Esophagus (tissue), 2 donors: ENCODE measurements around the gene HSFX2. TPM values are rescaled to one million over a fixed set of nuclear protein-coding genes. Genes with fewer than 3 reads are reported as not detected.
"Not testable (repeated sequence)": the region's sequence is repeated elsewhere in the genome, so short reads cannot be mapped to it uniquely, and the experiment has no call there.

ENCODE experiments used
- H3K27ac ChIP-seq, 2 donors: one replicate each; pipeline ENCODE4 v1.5.1; 2013; ENCODE audit warnings: low read depth in 2 of 2, mild to moderate bottlenecking in 2 of 2, inconsistent platforms in 1 of 2, low read length in 1 of 2, moderate library complexity in 1 of 2
- H3K27me3 ChIP-seq, 2 donors: one replicate each; pipeline ENCODE4 v1.6.1; 2013; ENCODE audit warnings: low read length in 2 of 2, control low read depth in 1 of 2, mild to moderate bottlenecking in 1 of 2; ENCODE audit not compliant: insufficient read depth in 2 of 2, control insufficient read depth in 1 of 2
- H3K36me3 ChIP-seq, 2 donors: one replicate each; pipeline ENCODE4 v1.6.1; 2013; ENCODE audit warnings: low read length in 1 of 2; ENCODE audit not compliant: control insufficient read depth in 2 of 2, insufficient read depth in 2 of 2
- H3K4me1 ChIP-seq, 2 donors: one replicate each; pipeline ENCODE4 v1.6.1; 2013; ENCODE audit warnings: low read length in 1 of 2; ENCODE audit not compliant: control insufficient read depth in 2 of 2, insufficient read depth in 2 of 2
- H3K4me3 ChIP-seq, 2 donors: one replicate each; pipeline ENCODE4 v1.5.1; 2013; ENCODE audit warnings: low read length in 2 of 2, mild to moderate bottlenecking in 2 of 2, low read depth in 1 of 2, moderate library complexity in 1 of 2
- H3K9me3 ChIP-seq, 2 donors: one replicate each; pipeline ENCODE4 v1.6.1; 2013; ENCODE audit warnings: mild to moderate bottlenecking in 2 of 2, low read depth in 1 of 2, low read length in 1 of 2, moderate library complexity in 1 of 2; ENCODE audit not compliant: control insufficient read depth in 2 of 2, insufficient read depth in 1 of 2
- WGBS, 2 donors: extraction: QIAGEN DNeasy Blood & Tissue Kit; methylation state at CpG; one replicate each; pipeline ENCODE4 v1.1.7; 2013; 5-methylcytosine and 5-hydroxymethylcytosine counted together
- polyA plus RNA-seq, 2 donors: library from polyadenylated mRNA; stranded (reverse); fragments of 200-250 nt; gene quantifications; one replicate each; pipeline ENCODE4 v1.2.3, GENCODE V29; 2013
- donor health status: healthy with polysubstance abuse.
- donor health status: Bipolar disorder and iron deficiency.

The HSFX2 gene
- polyA plus RNA-seq, 2 donors: 0.21 to 0.26 TPM

- not testable (repeated sequence) for H3K27ac ChIP-seq, H3K36me3 ChIP-seq, H3K27me3 ChIP-seq, H3K4me1 ChIP-seq, H3K9me3 ChIP-seq, H3K4me3 ChIP-seq
- WGBS, 2 donors: 0 to 49% methylated on average over 1 to 3 of the region's 11 CpGs
Measured at GRCh38 chrX:149598603-149599002, 3.5 kb upstream of the HSFX2 start.

GRCh38 chrX:149595943-149596342, 829 bp upstream of the HSFX2 start:
- not testable (repeated sequence) for H3K36me3 ChIP-seq, H3K4me3 ChIP-seq, H3K9me3 ChIP-seq, H3K27ac ChIP-seq, H3K27me3 ChIP-seq, H3K4me1 ChIP-seq
- WGBS, 2 donors: no CpG with 5 or more reads among the region's 7 CpGs

GRCh38 chrX:149590993-149591392, 4.1 kb downstream of the HSFX2 start:
- H3K36me3 ChIP-seq, H3K9me3 ChIP-seq, H3K27ac ChIP-seq, H3K4me3 ChIP-seq, H3K4me1 ChIP-seq, H3K27me3 ChIP-seq: not testable (repeated sequence)
- no CpG with 5 or more reads among the region's 7 CpGs for WGBS, 2 donors

GRCh38 chrX:149587359-149587758, 7.8 kb downstream of the HSFX2 start, which contains the start of gene MAGEA9B:
Gene MAGEA9B (minus strand): TSS chrX:149587459. CDS start chrX:149583179, 4,280 bp downstream.
- H3K4me3 ChIP-seq, H3K36me3 ChIP-seq, H3K9me3 ChIP-seq, H3K27ac ChIP-seq, H3K27me3 ChIP-seq, H3K4me1 ChIP-seq: not testable (repeated sequence)
- WGBS, 2 donors: no CpG with 5 or more reads among the region's 12 CpGs

GRCh38 chrX:149585631-149586030, 9.5 kb downstream of the HSFX2 start:
- not testable (repeated sequence) for H3K9me3 ChIP-seq, H3K4me3 ChIP-seq, H3K27me3 ChIP-seq, H3K27ac ChIP-seq, H3K4me1 ChIP-seq, H3K36me3 ChIP-seq
- WGBS, 2 donors: 90 to 94% methylated on average over 4 to 5 of the region's 17 CpGs

- H3K27ac ChIP-seq, H3K9me3 ChIP-seq, H3K27me3 ChIP-seq, H3K4me3 ChIP-seq, H3K4me1 ChIP-seq, H3K36me3 ChIP-seq: not testable (repeated sequence)
- WGBS, 2 donors: no CpG with 5 or more reads among the region's 1 CpG
Measured at GRCh38 chrX:149573456-149573855, 21.7 kb downstream of the HSFX2 start.

GRCh38 chrX:149572743-149573142, 22.4 kb downstream of the HSFX2 start:
- H3K27me3 ChIP-seq: no peaks in the 10 kb centered on the region
- H3K36me3 ChIP-seq: no peaks in the 10 kb centered on the region
- no peak overlapping the region for H3K27ac ChIP-seq
- H3K4me3 ChIP-seq: no peak overlapping the region
- no peaks in the 10 kb centered on the region for H3K4me1 ChIP-seq
- WGBS, 2 donors: 39 to 50% methylated on average over 1 of the region's 1 CpG
- no peaks in the 10 kb centered on the region for H3K9me3 ChIP-seq

- Histone ChIP-seq H3K9me3 (no peaks in the 10 kb centered on the region), H3K4me3 (no peak overlapping the region), H3K27ac (no peak overlapping the region), H3K36me3 (no peaks in the 10 kb centered on the region), H3K27me3 (no peaks in the 10 kb centered on the region), H3K4me1 (no peaks in the 10 kb centered on the region)
- WGBS, 2 donors: 67 to 91% methylated on average over 7 of the region's 7 CpGs
Measured at GRCh38 chrX:149571770-149572169, 23.3 kb downstream of the HSFX2 start.

GRCh38 chrX:149570668-149571067, 24.4 kb downstream of the HSFX2 start:
- 38 to 42% methylated on average over 6 of the region's 6 CpGs for WGBS, 2 donors
- no peak overlapping the region for H3K27ac ChIP-seq
- no peaks in the 10 kb centered on the region for H3K36me3 ChIP-seq
- H3K4me1 ChIP-seq: no peaks in the 10 kb centered on the region
- no peak overlapping the region for H3K4me3 ChIP-seq
- no peaks in the 10 kb centered on the region for H3K9me3 ChIP-seq
- no peaks in the 10 kb centered on the region for H3K27me3 ChIP-seq

- H3K36me3 ChIP-seq: no peaks in the 10 kb centered on the region
- WGBS, 2 donors: 60% methylated on average over 2 of the region's 2 CpGs
- no peaks in the 10 kb centered on the region for H3K4me1 ChIP-seq
- no peaks in the 10 kb centered on the region for H3K9me3 ChIP-seq
- H3K27me3 ChIP-seq: no peaks in the 10 kb centered on the region
- H3K4me3 ChIP-seq: no peak overlapping the region
- no peak overlapping the region for H3K27ac ChIP-seq
Measured at GRCh38 chrX:149569770-149570169, 25.3 kb downstream of the HSFX2 start.
